ENCODE measurements around the gene SPACA1. TPM values are rescaled to one million over a fixed set of nuclear protein-coding genes. Genes with fewer than 3 reads are reported as not detected.

The SPACA1 gene
- total RNA-seq, 6 donors from 2014 or later = not detected

DNA sequence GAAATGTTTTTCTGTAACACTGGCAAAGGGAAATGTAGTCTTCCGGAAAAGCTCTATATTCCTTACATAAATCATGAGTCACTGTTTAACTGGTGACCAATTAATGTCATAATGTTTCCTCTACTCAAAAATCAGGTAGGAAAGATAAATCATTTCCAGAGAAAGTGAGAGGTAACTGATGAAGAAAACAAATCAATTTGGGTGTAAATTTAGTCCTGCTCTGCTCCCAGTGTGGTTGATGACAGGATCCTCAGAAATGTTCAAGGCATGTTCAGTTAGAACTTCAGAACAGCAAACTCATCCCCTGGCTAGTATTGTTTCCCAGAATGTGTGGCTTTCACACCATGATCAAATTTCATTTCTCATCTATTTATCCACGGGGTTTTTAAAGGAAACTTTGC lies 38.8 kb upstream of the SPACA1 start:
- 28 to 29% methylated on average over 2 of the region's 2 CpGs for WGBS, 2 donors
- no peak for ATAC-seq (ENCODE audit: low FRiP score in 2 of 2)
- Histone ChIP-seq H3K9me3 (no peaks in the 10 kb centered on the region), H3K27me3 (no peaks in the 10 kb centered on the region), H3K36me3 (no peaks in the 10 kb centered on the region), H3K4me1 (peaks cover 0 to 3% (median 0%) of the 10 kb centered on the region in 4 donors), H3K27ac (no peak overlapping the region), H3K4me3 (no peak overlapping the region)
- no peak for DNase-seq
- TF ChIP-seq CTCF (IDR thresholded peaks at IDR 0.05) = no peak
- no peak for TF ChIP-seq POLR2A (IDR thresholded peaks at IDR 0.05)
- no peak for TF ChIP-seq EP300 (IDR thresholded peaks at IDR 0.05)
- TF ChIP-seq POLR2AphosphoS5 (IDR thresholded peaks at IDR 0.05) = no peak

DNA sequence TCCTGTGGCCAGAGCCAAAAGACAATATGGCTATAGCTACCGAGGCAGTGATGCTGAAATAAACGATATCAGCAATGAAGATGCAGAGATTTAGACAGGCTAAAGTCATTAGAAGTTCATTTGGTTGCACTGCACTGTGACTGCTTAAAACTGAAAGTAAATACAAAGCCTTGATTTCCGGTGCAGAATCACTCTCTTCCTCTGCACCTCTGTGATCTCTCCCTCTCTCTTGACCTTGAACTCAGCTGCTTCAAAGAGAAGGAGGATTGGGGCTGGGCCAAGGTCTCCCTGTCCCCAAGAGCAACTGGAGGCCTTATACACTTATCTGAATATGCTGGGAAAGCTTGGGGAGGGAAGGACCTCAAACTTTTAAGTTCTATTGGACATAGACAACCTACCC lies 34.6 kb upstream of the SPACA1 start:
- Histone ChIP-seq H3K27me3 (no peaks in the 10 kb centered on the region), H3K27ac (no peak overlapping the region), H3K4me1 (no peaks in the 10 kb centered on the region), H3K9me3 (no peaks in the 10 kb centered on the region), H3K36me3 (no peaks in the 10 kb centered on the region), H3K4me3 (no peak overlapping the region)
- 40 to 54% methylated on average over 3 of the region's 3 CpGs for WGBS, 2 donors
- TF ChIP-seq POLR2AphosphoS5 (IDR thresholded peaks at IDR 0.05) (no peak), CTCF (IDR thresholded peaks at IDR 0.05) (no peak), POLR2A (IDR thresholded peaks at IDR 0.05) (no peak), EP300 (IDR thresholded peaks at IDR 0.05) (no peak)
- peak in 1 of 2 donors; percentile 29 for ATAC-seq (ENCODE audit: low FRiP score in 2 of 2)
- DNase-seq = no peak

GRCh38 chr6:88013554-88013953 lies 34.1 kb upstream of the SPACA1 start:
- Histone ChIP-seq H3K27ac (no peak overlapping the region), H3K36me3 (no peaks in the 10 kb centered on the region), H3K9me3 (no peaks in the 10 kb centered on the region), H3K27me3 (no peaks in the 10 kb centered on the region), H3K4me3 (no peak overlapping the region), H3K4me1 (no peaks in the 10 kb centered on the region)
- ATAC-seq (ENCODE audit: low FRiP score in 2 of 2) (no peak), DNase-seq (no peak)
- TF ChIP-seq POLR2AphosphoS5 (IDR thresholded peaks at IDR 0.05) (no peak), EP300 (IDR thresholded peaks at IDR 0.05) (no peak), CTCF (IDR thresholded peaks at IDR 0.05) (no peak), POLR2A (IDR thresholded peaks at IDR 0.05) (no peak)
- WGBS, 2 donors = 94 to 98% methylated on average over 2 of the region's 2 CpGs

GRCh38 chr6:88020439-88020838 lies 27.2 kb upstream of the SPACA1 start:
- ATAC-seq (ENCODE audit: low FRiP score in 2 of 2) = no peak
- Histone ChIP-seq H3K27me3 (no peaks in the 10 kb centered on the region), H3K4me3 (no peak overlapping the region), H3K9me3 (no peaks in the 10 kb centered on the region), H3K27ac (no peak overlapping the region), H3K36me3 (no peaks in the 10 kb centered on the region), H3K4me1 (no peaks in the 10 kb centered on the region)
- WGBS, 2 donors = 72 to 75% methylated on average over 6 of the region's 6 CpGs
- no peak for DNase-seq
- no peak for TF ChIP-seq CTCF (IDR thresholded peaks at IDR 0.05)
- no peak for TF ChIP-seq POLR2AphosphoS5 (IDR thresholded peaks at IDR 0.05)
- no peak for TF ChIP-seq EP300 (IDR thresholded peaks at IDR 0.05)
- no peak for TF ChIP-seq POLR2A (IDR thresholded peaks at IDR 0.05)

- WGBS, 2 donors = 55 to 70% methylated on average over 2 of the region's 2 CpGs
- Histone ChIP-seq H3K27ac (no peak overlapping the region), H3K4me3 (no peak overlapping the region), H3K9me3 (peaks cover 0 to 20% (median 8%) of the 10 kb centered on the region in 4 donors), H3K4me1 (no peaks in the 10 kb centered on the region), H3K27me3 (no peaks in the 10 kb centered on the region), H3K36me3 (no peaks in the 10 kb centered on the region)
- TF ChIP-seq POLR2AphosphoS5 (IDR thresholded peaks at IDR 0.05) = no peak
- TF ChIP-seq CTCF (IDR thresholded peaks at IDR 0.05) = no peak
- TF ChIP-seq POLR2A (IDR thresholded peaks at IDR 0.05) = no peak
- TF ChIP-seq EP300 (IDR thresholded peaks at IDR 0.05) = no peak
- ATAC-seq (ENCODE audit: low FRiP score in 2 of 2) (no peak), DNase-seq (no peak)
Observed at GRCh38 chr6:88024696-88025095, 22.9 kb upstream of the SPACA1 start.

All from upper lobe of left lung (tissue), 6 donors.